ENCODE results near the gene CLSTN3.

Gene CLSTN3

DNA sequence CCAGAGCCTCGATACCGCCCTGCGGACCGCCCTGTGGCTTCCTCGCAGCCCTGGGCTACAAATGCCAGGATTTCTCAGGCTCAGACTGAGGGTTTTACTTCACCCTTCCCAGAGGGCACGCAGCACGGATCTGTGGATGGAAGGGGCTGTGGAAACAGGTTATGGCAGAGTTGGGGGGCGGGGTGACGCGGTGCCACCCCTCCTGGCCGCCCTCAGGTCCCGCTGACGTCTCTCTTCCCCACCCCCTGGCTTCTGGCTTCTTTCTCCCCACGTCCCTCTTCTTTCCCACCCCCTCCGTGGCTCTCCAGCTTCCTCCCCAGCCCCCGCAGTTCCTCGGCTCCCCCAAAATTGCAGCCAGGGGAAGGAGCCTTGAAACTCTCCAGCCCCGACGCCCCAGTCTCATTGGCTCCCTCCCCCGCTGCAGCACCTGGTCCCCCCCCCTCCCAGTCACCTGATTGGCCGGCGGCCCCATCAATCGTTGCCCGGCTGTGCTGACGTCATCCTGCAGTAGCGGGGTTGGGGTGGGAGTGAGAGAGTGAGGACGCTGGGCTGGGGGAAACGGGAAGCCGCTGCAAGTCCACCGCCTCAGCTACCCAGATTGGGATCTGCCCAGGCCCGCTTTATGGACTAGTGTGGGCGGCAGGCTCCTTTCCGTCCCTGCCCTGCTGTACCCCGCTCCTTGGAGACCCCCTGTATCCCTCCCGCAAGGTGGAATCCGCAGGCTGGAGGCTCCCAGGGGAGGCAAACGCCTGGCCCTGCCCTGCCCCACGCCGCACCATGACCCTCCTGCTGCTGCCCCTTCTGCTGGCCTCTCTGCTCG is at the start of gene CLSTN3:
Gene CLSTN3 (plus strand): TSS at position 500 of the 820 bp plus-strand sequence. CDS start 278 bp downstream, at position 778.
- peak; percentile 97 for DNase-seq

DNA sequence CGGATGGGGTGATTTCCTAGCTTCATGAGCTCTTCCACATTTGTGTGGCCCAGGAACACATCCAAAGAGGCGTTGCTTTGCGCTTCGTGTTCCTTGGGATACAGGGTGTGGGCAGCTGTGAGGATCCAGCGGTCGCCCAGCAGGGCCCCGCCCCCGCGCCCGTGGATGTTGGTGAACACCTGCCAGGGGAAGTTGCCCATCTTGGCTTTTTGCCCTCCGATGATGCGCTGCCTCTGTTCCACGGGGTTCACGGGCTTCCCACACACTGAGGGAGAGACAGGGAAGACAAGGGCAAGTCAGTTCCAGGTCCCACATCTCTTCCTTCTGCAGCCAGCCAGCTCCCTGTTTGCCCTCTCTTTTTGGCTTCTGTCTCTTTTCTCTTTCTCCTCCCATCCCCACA is 49.1 kb upstream of the CLSTN3 start:
- no peak for DNase-seq

DNA sequence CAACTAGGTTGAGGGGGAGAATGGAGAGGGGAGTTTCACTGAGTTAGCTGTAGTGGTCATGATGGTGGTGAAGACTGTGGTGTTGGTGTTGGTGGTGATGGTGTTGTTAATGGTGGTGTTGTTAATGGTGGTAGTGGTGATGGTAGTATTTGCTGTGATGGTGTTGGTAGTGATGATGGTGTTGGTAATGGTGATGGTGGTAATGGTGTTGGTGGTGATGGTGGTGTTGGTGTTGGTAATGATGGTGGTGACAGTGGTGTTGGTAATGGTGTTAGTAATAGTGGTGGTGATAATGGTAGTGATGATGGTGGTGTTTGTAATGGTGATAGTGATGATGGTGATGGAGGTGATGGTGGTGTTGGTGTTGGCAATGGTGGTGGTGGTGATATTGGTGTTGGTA is 47.0 kb upstream of the CLSTN3 start:
- DNase-seq: no peak

DNA sequence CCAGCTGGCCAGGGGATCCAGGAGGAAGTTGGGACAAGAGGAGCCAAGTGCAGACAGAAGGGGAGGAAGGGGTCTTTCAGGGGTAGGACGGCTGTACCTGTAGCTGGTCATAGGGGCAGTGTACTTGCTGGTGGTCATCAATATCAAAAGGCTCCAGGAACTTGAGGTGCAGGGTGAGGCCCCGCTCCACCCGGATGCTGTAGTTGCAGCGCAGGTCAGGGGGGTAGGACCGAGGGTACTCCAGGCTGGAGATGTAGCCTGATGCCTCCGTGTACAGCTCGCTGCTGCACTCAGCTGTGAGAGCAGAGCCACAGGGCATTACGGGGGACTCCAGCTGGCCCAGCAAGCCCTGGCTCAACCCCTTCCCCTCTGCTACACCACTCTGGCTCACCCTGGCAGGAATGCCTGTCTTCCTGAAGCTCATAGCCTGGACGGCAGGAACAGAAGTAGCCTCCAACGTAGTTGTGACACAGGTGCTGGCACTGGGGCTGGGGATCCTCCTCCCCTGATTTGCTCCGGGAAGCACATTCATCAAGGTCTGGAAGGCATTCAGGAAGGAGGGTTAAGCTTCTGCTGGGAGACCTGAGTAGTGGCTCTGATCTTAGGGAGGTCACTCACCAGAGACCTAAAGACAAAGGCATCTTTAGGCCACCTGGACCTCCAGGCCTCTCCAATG is 40.8 kb upstream of the CLSTN3 start:
- DNase-seq: no peak

DNA sequence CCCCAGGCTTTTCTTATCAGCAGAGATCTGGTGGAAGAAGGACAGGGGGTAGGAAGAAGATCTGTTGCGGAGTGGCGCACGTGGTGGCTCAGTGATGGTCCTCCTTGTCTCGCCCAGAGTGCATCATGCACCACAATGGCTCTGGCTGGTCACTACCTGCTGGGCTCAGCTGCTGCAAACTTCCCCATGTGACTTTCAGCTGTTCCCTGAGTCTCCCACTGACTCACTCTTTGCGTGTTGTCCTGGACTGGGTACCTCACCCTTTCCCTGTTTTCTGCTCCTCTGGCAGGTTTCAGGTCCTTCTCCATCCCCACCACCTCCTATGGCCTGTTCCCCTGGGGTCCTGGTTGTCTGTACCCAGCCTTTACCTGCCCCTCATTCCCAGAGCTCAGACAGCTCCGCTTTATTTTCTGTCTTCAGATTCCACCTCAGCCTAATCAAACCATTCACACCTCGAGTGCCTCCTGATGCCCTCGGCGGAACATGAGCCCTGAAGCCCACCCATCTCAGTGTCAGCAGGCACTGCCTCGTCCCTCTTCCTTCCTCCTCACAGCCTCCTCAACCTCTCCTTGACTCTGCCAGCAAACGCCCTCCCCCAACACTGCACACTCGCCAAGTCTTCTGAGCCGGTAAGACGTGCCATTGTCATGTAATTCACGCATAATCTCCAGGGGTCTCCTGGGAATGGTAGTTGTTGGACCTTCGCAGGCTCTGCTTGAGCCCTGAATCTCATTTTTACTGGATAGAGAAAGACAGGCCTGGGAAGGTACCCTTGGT is 39.8 kb upstream of the CLSTN3 start:
- no peak for DNase-seq

DNA sequence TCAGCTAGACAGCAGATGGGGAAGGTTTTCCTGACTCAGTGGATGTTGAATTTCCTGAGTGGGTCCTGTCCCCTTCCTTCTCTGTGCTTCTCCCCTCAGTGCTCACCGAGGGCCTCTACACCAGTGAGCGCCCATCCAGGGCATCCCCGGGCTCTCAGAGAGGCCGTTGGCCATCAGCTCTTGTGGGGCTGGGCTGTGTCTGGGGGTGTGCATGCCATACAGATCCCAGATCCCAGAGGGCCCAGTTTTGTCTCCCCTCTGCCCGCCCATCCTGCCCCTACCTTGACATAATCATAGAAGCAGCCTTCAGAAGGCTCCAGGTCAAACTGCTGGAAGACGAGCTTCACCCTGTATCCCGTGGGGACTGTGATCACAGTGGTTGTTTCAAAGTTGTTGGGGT is 39.0 kb upstream of the CLSTN3 start:
- DNase-seq: no peak

DNA sequence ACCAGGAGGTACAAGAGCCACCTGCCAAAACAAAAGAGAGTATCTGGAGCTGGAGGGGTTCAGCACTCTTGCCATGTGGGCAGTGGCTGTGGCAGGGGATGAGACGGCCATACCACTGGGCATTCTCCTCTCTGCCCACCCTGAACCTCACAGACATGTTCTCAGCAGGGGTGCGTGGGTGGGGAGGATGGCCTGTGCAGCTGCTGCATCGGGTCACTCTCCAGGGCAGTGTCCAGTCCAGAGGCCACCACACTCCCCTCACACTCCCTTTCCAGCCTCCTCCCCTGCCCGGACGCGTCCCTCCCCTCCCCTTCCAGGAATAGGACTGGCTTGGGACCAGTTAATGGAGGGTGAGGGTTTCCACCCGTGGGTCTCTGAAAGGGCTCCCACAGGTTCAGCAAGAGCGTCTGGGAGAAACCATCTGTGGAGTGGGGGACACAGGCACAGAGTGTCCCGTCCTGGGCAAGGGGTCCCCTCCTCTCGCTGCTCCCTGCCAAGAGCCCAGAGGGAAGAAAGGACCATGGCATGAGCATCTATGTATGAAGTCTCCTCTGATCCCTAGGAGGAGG is 38.4 kb upstream of the CLSTN3 start:
- DNase-seq: no peak

DNA sequence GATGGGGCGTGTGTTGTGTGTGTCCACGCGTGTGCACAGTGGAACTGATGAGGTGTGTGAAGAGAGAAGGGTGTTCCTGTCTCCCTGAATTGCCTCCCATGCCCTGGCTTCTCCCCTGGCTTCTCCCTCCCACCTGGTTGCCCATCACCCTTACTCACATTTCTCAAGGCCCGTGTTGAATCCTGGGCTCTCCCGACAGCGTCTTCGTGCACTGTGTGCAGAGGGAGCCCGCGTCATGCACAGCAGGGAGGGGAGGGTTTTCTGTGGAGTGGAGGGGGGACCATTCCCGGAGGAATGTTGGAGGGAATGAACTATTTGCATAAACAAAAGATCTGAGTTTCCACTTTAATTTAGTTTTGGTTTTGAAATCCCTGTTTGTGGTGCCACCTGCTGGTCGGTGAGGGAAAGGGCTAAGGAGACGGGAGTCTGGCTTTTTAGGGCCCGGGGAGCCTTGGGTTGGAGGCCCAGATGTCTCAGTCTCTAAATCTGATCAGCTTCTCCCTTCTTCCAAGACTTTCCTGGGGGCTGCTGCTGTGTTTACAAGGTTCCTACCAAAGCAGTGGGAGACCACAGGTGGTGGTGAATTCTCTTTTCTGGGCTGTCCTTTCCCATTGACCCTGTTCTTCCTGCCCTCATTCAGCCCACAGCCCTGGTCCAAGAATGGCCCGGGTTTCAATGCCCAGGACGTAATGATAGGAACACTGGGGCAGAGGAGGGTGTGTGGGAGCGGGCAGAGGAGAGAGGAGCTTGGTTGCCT is 37.8 kb upstream of the CLSTN3 start, which contains the start of gene C1R:
Gene C1R (minus strand): TSS at position 217 of the 757 bp plus-strand sequence. CDS start 57 bp downstream, at position 160.
- DNase-seq: peak; percentile 63

DNA sequence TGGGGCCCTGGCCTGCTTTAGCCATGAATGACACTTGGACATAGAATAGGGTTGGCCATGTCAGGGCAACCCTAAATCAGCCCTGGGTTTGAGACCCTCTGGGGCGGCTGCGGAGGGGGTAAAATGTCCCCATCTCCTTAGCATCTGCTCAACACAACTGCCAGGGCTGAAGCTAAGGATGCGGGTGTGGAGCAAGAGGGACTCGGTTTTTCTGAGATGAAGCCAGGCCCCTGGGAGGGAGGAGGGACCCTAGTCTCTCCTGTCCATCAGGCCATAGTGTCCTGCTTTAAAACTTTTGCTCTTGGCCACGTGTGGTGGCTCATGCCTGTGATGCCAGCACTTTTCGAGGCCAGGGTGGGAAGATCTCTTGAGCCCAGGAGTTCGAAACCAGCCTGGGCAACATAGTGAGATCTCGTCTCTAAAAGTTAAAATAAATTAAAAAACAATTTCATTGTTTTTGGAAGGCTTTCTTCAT is 37.1 kb upstream of the CLSTN3 start:
- no peak for DNase-seq

DNA sequence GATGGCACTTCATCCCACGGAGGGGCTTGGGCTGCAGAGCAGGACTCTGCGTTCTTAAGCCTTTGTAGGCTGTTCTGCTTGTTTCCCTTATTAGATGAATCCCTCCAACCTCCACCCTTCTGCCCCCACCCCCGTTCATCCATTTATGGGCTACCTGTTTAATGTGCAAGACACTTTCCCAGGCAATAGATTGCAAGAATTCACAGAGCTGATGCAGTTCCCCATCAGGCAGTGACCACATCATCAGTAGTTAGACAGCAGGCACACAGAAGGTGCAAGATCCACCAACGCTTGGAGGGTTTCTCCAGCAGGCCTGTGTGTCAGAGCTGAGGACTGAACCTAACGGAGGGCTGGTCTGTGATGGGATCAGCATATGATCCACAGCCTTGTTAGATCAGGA is 36.7 kb upstream of the CLSTN3 start:
- no peak for DNase-seq

DNA sequence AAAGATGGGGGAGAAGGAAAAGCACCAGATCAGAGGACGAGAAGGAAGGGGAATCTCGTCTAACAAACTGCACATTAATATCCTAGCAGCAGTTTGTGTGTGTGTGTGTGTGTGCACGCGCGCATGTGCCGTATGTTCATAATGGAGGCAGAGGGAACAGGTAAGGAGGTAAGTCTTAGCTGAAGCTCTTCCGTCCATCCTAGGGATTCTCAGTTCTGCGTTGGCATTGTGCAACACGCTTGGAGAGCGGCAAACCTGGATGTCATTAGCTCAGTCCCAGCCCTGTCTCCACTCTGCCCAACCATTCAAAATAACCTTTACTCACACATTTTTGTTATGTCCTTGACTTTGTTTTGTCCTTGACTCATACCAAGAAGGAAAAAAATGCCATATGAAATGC is 36.3 kb upstream of the CLSTN3 start:
- DNase-seq: no peak

DNA sequence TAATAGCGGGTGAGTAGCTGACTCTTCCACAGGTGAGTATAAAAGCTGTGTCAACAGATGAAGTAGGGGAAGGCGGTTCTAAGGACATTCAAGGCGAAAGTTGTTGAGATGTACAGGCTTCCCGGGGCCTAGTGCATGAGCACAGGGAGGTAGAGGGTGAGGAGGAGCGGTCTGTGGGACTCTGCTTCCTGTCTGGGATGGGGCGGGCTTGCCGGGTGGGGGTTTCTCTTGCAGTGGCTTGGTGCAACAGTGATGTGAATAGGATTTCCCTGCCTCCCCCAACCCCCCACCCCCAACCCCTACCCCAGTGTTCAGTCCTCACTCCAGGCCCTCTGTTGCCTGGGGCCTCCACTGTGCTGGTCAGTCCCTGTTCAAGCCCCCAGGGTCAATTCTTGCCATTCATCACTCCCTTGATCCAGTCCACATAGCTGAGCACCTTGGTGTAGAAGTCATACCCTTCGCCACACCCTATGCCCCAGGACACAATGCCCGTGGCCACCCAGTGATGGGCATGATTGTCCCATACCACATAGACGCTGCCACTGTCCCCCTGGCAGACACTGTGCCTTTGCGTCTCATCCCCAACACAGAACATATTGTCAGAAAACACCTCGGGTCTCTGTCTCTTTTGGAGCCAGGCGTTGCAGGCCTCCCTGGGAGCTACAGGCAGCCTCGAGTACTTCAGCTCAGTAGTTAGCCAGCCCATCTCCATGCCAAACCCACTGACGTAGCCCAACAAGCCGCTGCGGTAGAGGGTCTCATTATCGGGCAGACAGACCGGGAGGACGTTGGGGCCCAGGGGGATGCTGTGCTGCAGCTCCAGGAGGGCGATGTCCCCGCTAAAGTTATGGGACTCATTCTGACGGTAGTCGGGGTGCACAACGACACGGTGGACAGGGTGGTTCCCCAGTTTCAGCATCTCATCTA is 33.9 kb upstream of the CLSTN3 start:
- no peak for DNase-seq

DNA sequence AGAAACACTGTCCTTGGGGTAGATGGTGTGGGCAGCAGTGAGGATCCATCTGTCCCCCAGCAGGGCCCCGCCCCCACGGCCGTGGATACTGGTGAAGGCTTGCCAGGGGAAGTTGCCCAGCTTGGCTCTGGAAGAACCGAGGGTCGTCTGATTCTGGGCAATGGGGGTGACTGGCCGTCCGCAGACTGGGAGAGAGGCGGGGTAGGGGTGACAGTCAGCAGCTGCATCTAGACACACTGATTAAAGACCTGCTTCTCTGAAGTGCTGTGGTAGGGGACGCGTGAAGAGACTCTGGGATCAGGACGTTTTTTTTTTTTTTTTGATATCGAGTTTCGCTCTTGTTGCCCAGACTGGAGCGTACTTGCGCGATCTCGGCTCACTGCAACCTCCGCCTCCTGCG is 33.2 kb upstream of the CLSTN3 start:
- no peak for DNase-seq

DNA sequence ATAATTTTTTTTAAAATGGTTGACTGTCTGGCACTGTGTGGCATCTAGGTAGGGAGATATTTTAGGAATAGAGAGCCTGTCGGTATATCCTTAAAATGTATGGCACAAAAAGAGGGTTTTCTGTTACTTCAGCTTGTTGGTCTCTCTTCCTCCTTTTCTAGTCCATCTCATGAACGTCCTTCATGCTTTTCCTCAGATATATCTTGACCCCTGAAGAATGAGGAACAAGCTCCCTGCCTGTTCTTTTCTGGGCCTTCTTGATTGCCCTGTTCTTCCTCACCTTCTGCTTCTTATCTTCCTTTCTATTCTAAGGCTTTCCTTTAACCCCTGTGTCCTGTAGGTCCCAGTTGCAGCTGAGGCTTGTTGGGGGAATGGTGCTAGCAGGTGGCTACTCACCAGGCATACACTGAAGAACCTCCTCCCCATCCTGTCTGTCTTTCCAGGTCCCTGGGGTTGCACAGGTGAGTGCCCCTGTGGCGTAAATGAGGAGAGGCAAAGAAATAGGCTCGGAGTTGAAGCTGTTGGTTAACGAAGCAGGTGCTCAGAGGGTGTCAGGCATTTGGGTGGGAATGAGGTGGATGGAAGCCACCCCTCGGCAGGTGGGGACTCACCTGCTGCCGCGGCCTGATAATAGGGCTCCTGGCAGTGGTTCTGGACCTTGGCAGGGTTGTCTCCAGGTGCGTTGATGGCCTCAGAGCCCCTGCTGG is 30.7 kb upstream of the CLSTN3 start:
- DNase-seq: peak; percentile 100

DNA sequence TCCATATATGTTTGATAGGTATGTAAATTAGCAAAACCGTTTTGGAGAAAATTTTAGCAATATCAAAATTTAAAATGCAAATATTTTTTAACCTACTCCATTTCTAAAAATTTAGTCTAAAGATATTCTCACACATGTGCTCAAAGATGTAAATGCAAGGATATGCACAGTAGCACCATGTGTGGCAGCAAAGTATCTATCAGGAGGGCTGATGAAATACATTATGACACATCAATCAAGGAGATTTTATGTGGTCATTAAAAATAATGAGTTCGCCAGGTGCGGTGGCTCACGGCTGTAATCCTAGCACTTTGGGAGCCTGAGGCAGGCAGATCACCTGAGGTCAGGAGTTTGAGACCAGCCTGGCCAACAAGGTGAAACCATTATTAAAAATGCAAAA is 29.9 kb upstream of the CLSTN3 start:
- peak; percentile 88 for DNase-seq

DNA sequence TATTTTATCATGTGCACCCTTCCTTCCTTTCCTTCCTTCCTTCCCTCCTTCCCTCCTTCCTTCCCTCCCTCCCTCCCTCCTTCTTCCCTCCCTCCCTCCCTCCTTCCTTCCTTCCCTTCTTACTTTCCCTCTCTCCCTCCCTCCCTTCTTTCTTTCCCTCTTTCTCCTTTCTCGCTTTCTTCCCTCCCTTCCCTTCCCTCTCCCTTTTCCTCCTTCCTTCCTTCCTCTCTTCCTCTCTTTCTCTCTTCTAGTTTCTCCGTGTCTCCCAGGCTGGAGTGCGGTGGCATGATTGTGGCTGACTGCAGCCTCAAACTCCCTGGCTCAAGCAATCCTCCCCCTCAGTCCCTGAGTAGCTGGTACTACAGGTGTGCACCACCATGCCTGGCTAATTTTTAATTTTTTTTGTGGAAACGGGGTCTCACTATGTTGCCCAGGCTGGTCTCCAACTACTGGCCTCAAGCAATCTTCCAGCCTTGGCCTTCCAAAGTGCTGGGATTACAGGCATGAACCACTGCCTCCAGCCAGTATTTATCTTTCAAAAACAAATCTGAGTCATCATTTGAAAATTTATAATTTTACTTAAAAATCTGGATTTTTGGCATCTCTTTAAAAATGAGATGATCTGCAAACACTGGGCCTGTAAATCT is 29.0 kb upstream of the CLSTN3 start:
- no peak for DNase-seq

DNA sequence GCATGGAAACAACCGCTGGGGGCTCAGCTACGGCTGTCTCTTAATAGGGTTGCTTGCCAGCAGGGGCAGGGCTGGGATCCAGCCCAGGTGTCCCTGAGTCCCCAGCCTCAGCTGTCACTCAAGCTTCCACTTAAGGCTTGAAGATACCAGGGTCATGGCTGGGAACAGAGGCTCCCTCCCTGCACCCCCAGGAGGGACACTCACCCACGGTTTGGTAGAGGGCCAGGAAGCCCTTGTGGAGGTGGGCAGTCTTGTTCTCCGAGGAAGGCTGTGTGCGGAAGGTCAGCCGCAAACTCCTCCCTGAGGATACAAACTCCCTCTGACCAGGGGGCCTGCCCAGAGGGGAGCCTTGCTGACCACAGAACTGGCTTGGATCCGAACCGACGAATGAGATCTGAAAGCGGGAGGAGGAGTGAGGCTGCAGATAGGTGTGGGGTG is 28.5 kb upstream of the CLSTN3 start:
- no peak for DNase-seq

DNA sequence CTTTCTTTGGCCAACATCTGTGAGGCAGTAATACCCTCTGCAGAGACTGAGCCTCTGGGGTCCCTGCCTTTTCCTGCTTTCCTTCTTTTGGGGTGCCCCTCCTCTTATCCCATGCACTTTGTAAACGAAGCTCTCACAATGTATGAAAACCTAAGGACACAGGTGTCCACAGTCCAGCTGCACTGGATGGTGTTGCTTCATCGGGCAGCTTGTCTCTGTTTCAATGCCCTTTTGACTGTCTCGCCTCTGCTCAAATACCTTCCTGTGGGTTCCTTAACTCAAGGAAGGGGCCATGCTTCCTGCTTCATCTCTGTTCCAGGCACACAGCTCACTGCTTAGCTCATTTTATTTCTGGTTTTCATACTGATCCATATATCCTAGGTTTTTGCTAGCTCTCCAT is 27.6 kb upstream of the CLSTN3 start:
- no peak for DNase-seq

DNA sequence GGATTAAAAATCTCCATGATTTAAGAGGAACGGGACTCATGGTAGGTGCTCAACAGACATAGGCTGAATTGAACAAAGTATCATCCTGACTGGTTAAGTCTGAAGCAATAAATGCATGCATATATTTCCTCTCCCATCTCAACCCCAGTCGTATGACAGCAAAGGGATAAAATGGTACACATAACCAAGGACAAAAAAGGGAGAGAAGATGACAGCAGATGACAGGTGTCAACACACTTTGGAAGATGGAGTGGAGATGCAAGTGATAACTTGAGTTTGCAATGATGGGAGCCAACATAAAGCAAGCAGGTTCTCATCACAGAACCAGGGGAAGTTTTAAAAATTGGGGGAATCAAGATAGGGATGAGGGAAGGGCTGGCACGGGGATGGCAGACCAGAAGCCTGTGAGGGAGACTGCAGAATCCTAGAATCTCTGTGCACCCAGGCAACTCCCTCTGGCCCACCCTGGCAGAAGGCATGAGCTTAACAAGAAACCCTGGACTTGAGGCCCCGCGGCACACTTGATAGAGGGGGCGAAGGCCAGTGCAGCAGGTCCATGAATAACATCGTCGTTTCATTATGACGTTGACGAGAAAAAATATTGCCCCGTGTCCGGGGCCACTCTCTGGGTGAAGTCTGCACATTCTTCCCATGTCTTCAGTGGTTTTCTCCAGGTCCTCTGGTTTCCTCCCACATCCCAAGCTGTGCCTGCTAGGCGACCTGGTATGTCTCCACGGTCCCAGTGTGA is 26.2 kb upstream of the CLSTN3 start:
- no peak for DNase-seq
